HTERT RPE-1 (cell line): ENCODE results near the gene HOXB2.

Experiments
- in situ Hi-C: fragments of 300-500 bp; cut with MboI; formaldehyde crosslinking; loops from 4 replicates; pipeline ENCODE4 v1.14.3; 2020; ENCODE audit warnings: low sequenced_read_pairs

HOXB2 gene

GRCh38 chr17:48494335-48494734 is 50.6 kb downstream of the HOXB2 start:
- in situ Hi-C loops: no loop called here
